K562 (cell line): ENCODE measurements around the gene SLC39A12. TPM values are rescaled to one million over a fixed set of nuclear protein-coding genes. Genes with fewer than 3 reads are reported as not detected.

Experiments used
- ATAC-seq: fragments of 200-7000 bp; cut with Tn5 transposase; 3 replicates; pipeline ENCODE4 v1.9.1; 2020; ENCODE audit warnings: moderate library complexity
- BruUV-seq: library from RNA; stranded (reverse); fragments of 400-500 nt; replicated peaks from 2 replicates; lab custom pipeline; 2021; lab: Mats Ljungman, UMichigan
- CTCF ChIA-PET: fragments of 300-600 bp; formaldehyde crosslinking; extraction: SDS; loops from one replicate; lab custom pipeline; 2021; ENCODE audit warnings: low intra/inter-chr PET ratio; lab: Yijun Ruan, JAX
- POLR2A ChIA-PET: fragments of 300-600, 350-650 bp; sonication (Branson Sonifier 250); formaldehyde crosslinking; extraction: SDS; loops from one replicate; lab custom pipeline; 2021; ENCODE audit warnings: antibody characterized with exemption, inconsistent platforms; lab: Yijun Ruan, JAX
- DNase-seq, 4 experiments: peaks; one replicate each; pipeline versions ENCODE4 v3.0.0 to v3.0.0-alpha.2; 2011 to 2018; ENCODE audit warnings: low spot score in 3 of 4, mixed read lengths in 3 of 4; ENCODE audit errors: extremely low read depth in 1 of 4
- FAIRE-seq: peaks from 2 replicates; lab custom pipeline; 2011; peaks lifted over from hg19 to GRCh38; lab: Jason Lieb, UNC
- H2AFZ ChIP-seq: 2 replicates; pipeline ENCODE4 v1.6.0; 2011; ENCODE audit warnings: low read depth, low read length, control low read depth, inconsistent platforms
- H3K27ac ChIP-seq: fragments of 200-600 bp; 3 replicates; pipeline ENCODE4 v1.8.0; 2011; ENCODE audit warnings: low read depth, mild to moderate bottlenecking, control low read depth, inconsistent platforms, low read length, moderate library complexity, mixed read lengths; ENCODE audit errors: extremely low read depth
- H3K27me3 ChIP-seq, 2 experiments: fragments of 300-600 bp in 1 of 2; 2 replicates in 1 of 2; 3 replicates in 1 of 2; pipeline versions ENCODE4 v1.6.0 to v1.8.0; 2011; ENCODE audit warnings: inconsistent platforms in 2 of 2, low read length in 2 of 2, mild to moderate bottlenecking in 1 of 2, mixed read lengths in 1 of 2, moderate library complexity in 1 of 2; ENCODE audit not compliant: control insufficient read depth in 2 of 2, insufficient read depth in 2 of 2
- H3K36me3 ChIP-seq: fragments of 300-600 bp; 3 replicates; pipeline ENCODE4 v1.8.0; 2011; ENCODE audit warnings: mild to moderate bottlenecking, low read length, inconsistent platforms; ENCODE audit not compliant: control insufficient read depth, insufficient read depth
- H3K4me1 ChIP-seq, 2 experiments: fragments of 200-600 bp in 1 of 2; replicated peaks in 1 of 2; 2 replicates in 1 of 2; 3 replicates in 1 of 2; pipeline versions ENCODE4 v1.5.1 to v1.8.0; 2011; ENCODE audit warnings: inconsistent platforms in 2 of 2, low read length in 2 of 2, mild to moderate bottlenecking in 1 of 2, mixed read lengths in 1 of 2, moderate library complexity in 1 of 2; ENCODE audit not compliant: control insufficient read depth in 2 of 2, insufficient read depth in 2 of 2
- H3K4me2 ChIP-seq: 2 replicates; pipeline ENCODE4 v1.6.1; 2011; ENCODE audit warnings: low read length, control low read depth, inconsistent platforms, mixed read lengths; ENCODE audit not compliant: insufficient read depth
- H3K4me3 ChIP-seq: fragments of 200-600 bp; sonication (generic), shearing (Covaris generic); 2 replicates; pipeline ENCODE4 v1.5.1; 2016; ENCODE audit warnings: control low read depth, inconsistent platforms
- H3K79me2 ChIP-seq: fragments of 200-600 bp; 3 replicates; pipeline ENCODE4 v1.8.0; 2011; ENCODE audit warnings: low read length, inconsistent platforms; ENCODE audit not compliant: control insufficient read depth, insufficient read depth
- H3K9ac ChIP-seq, 2 experiments: 2 replicates each; pipeline versions ENCODE4 v1.6.0 to v1.6.1; 2011; ENCODE audit warnings: low read depth in 2 of 2, low read length in 2 of 2, control low read depth in 1 of 2, inconsistent platforms in 1 of 2, mild to moderate bottlenecking in 1 of 2, mixed read lengths in 1 of 2; ENCODE audit not compliant: insufficient read depth in 1 of 2
- H3K9me1 ChIP-seq: one replicate; pipeline ENCODE4 v1.6.0; 2011; ENCODE audit warnings: inconsistent platforms, mild to moderate bottlenecking, low read length, moderate library complexity; ENCODE audit not compliant: control insufficient read depth, insufficient read depth
- H3K9me3 ChIP-seq: replicated peaks from 2 replicates; pipeline ENCODE4 v1.5.1; 2011; ENCODE audit warnings: low read depth, low read length, inconsistent platforms; ENCODE audit not compliant: control insufficient read depth, insufficient read depth
- H4K20me1 ChIP-seq: replicated peaks from 2 replicates; pipeline ENCODE4 v1.6.1; 2011; ENCODE audit warnings: low read length, inconsistent platforms, mixed read lengths; ENCODE audit not compliant: control insufficient read depth, insufficient read depth
- ERF ChIP-seq: fragments of 450-650 bp; formaldehyde crosslinking; IDR thresholded peaks from 2 replicates; pipeline ENCODE4 v1.4.0; 2020; ENCODE audit warnings: mild to moderate bottlenecking, mixed read lengths
- NKRF ChIP-seq: fragments of 450-650 bp; IDR thresholded peaks from 2 replicates; pipeline ENCODE4 v1.6.1; 2016; ENCODE audit warnings: borderline replicate concordance
- ZNF174 ChIP-seq: fragments of 250-450 bp; sonication (Bioruptor Pico); IDR thresholded peaks from 2 replicates; pipeline ENCODE4 v1.4.0; 2020; ENCODE audit warnings: mild to moderate bottlenecking
- WGBS: fragments of 100-300 bp; shearing (Covaris generic); methylation state at CpG from one replicate; pipeline ENCODE4 v1.1.6; 2016; ENCODE audit warnings: low coverage, mixed read lengths; ENCODE audit not compliant: insufficient coverage; ENCODE audit errors: missing lambda C conversion rate; 5-methylcytosine and 5-hydroxymethylcytosine counted together
- in situ Hi-C: fragments of 300-500 bp; cut with MboI; formaldehyde crosslinking; loops from 4 replicates; pipeline ENCODE4 v1.15.0; 2018; ENCODE audit warnings: inconsistent platforms, mixed read lengths
- intact Hi-C: fragments of 100-400 bp; cut with micrococcal nuclease; formaldehyde crosslinking; loops from 2 replicates; pipeline ENCODE4 v1.14.2; 2022
- polyA plus RNA-seq, 8 experiments: library from polyadenylated mRNA; depleted of rRNA in 4 of 8; stranded (reverse) in 5 of 8; unstranded in 3 of 8; fragments of >200 nt; fragmentation: Nextera tagmentation in 2 of 8; fragmentation: Illumina TruSeq in 1 of 8; extraction: Ambion mirVana in 2 of 8; extraction: Trizol in 1 of 8; gene quantifications; 2 replicates each; pipeline versions ENCODE4 v1.2.1 to v1.2.3, GENCODE V29; 2011 to 2014; ENCODE audit warnings: inconsistent platforms in 1 of 8, missing spikeins in 1 of 8
- total RNA-seq, 7 experiments: library from RNA; depleted of rRNA in 6 of 7; stranded (reverse); fragments of >200 nt in 6 of 7; fragmentation: Illumina TruSeq in 2 of 7; extraction: Trizol in 2 of 7; gene quantifications; 2 replicates each; pipeline versions ENCODE4 v1.2.1 to v1.2.3, GENCODE V29; 2011 to 2021; ENCODE audit warnings: low replicate concordance in 1 of 7

Gene SLC39A12
- total and polyA plus RNA-seq, 9 of the 15 experiments (the other 6 are each of a cell fraction or from before 2014, with no cell fraction given), result not detected

GRCh38 chr10:17980846-17981565 lies 29.3 kb downstream of the SLC39A12 start:
- Histone ChIP-seq H3K4me1 (no peaks in the 10 kb centered on the region), H3K9ac (no peak overlapping the region), H3K4me2 (no peak overlapping the region), H3K27me3 (no peaks in the 10 kb centered on the region), H3K79me2 (no peaks in the 10 kb centered on the region), H3K4me3 (no peak overlapping the region), H3K9me1 (no peaks in the 10 kb centered on the region), H4K20me1 (no peaks in the 10 kb centered on the region), H3K36me3 (no peaks in the 10 kb centered on the region), H3K27ac (no peak overlapping the region), H2AFZ (no peak overlapping the region), H3K9me3 (no peaks in the 10 kb centered on the region)
- in situ Hi-C loops (no loop called here), intact Hi-C loops (no loop called here)
- WGBS, result 0% methylated on average over 6 of the region's 6 CpGs
- TF ChIP-seq ERF (no peak), ZNF174 (CRISPR knock-in tag) (no peak), NKRF (no peak)
- POLR2A ChIA-PET, result interaction anchor here (1.2 kb wide), 1 partner anchor 15 kb away, joined by 3 read pairs; no protein-coding TSS in a partner anchor
- BruUV-seq, result no TSS peak
- DNase-seq (no peak), ATAC-seq (no peak), FAIRE-seq (no peak)
- CTCF ChIA-PET, result no interaction called here
